ENCODE measurements around the gene APOBEC3G. TPM values are rescaled to one million over a fixed set of nuclear protein-coding genes. Genes with fewer than 3 reads are reported as not detected.
A peak's percentile ranks its signal among the peaks of the same experiment; 100 is the strongest.

The APOBEC3G gene
- total and polyA plus RNA-seq, 2 experiments from 2014 or later, result 1.3 to 4.6 TPM

- TF ChIP-seq CTCF (IDR thresholded peaks at IDR 0.05; ENCODE audit: poor library complexity) (no peak), EZH2 (IDR thresholded peaks at IDR 0.05; ENCODE audit: borderline replicate concordance) (no peak), EZH2phosphoT487 (IDR thresholded peaks at IDR 0.05; ENCODE audit: low read depth, severe bottlenecking, unreplicated experiment) (no peak)
- no peak for DNase-seq (ENCODE audit: low spot score)
- Histone ChIP-seq H3K9me3 (ENCODE audit: low read depth) (no peaks in the 10 kb centered on the region), H3K4me2 (no peak overlapping the region), H3K27ac (no peak overlapping the region), H3K9me2 (replicated peaks; ENCODE audit: insufficient read depth) (no peaks in the 10 kb centered on the region), H4K20me1 (ENCODE audit: insufficient read depth, poor library complexity, severe bottlenecking) (no peaks in the 10 kb centered on the region), H3K79me2 (no peaks in the 10 kb centered on the region), H3K4me3 (no peak overlapping the region), H3K27me3 (no peaks in the 10 kb centered on the region), H3K4me1 (ENCODE audit: insufficient read depth) (no peaks in the 10 kb centered on the region), H3K36me3 (replicated peaks; ENCODE audit: insufficient read depth, low read depth) (no peaks in the 10 kb centered on the region), H2AFZ (no peak overlapping the region)
- WGBS (ENCODE audit: low lambda C conversion rate, missing lambda C conversion rate), result 92% methylated on average over 4 of the region's 4 CpGs
Observed at GRCh38 chr22:39108487-39108886, 31.4 kb downstream of the APOBEC3G start.

GRCh38 chr22:39109361-39109760 is 32.3 kb downstream of the APOBEC3G start:
- H3K9me3 ChIP-seq (ENCODE audit: low read depth), result no peaks in the 10 kb centered on the region
- 91% methylated on average over 9 of the region's 9 CpGs for WGBS (ENCODE audit: low lambda C conversion rate, missing lambda C conversion rate)
- no peaks in the 10 kb centered on the region for H4K20me1 ChIP-seq (ENCODE audit: insufficient read depth, poor library complexity, severe bottlenecking)
- H3K4me2 ChIP-seq, result no peak overlapping the region
- H3K36me3 ChIP-seq (replicated peaks; ENCODE audit: insufficient read depth, low read depth), result no peaks in the 10 kb centered on the region
- no peak overlapping the region for H2AFZ ChIP-seq
- H3K79me2 ChIP-seq, result no peaks in the 10 kb centered on the region
- no peaks in the 10 kb centered on the region for H3K9me2 ChIP-seq (replicated peaks; ENCODE audit: insufficient read depth)
- H3K4me3 ChIP-seq, result no peak overlapping the region
- TF ChIP-seq EZH2 (IDR thresholded peaks at IDR 0.05; ENCODE audit: borderline replicate concordance), result no peak
- no peak for TF ChIP-seq EZH2phosphoT487 (IDR thresholded peaks at IDR 0.05; ENCODE audit: low read depth, severe bottlenecking, unreplicated experiment)
- no peak for TF ChIP-seq CTCF (IDR thresholded peaks at IDR 0.05; ENCODE audit: poor library complexity)
- H3K27ac ChIP-seq, result no peak overlapping the region
- no peak for DNase-seq (ENCODE audit: low spot score)
- H3K27me3 ChIP-seq, result no peaks in the 10 kb centered on the region
- peaks cover 4% of the 10 kb centered on the region for H3K4me1 ChIP-seq (ENCODE audit: insufficient read depth)

GRCh38 chr22:39110631-39111561 is 33.8 kb downstream of the APOBEC3G start:
- no peaks in the 10 kb centered on the region for H3K79me2 ChIP-seq
- DNase-seq (ENCODE audit: low spot score), result peak; percentile 60
- no peaks in the 10 kb centered on the region for H3K36me3 ChIP-seq (replicated peaks; ENCODE audit: insufficient read depth, low read depth)
- no peaks in the 10 kb centered on the region for H4K20me1 ChIP-seq (ENCODE audit: insufficient read depth, poor library complexity, severe bottlenecking)
- H3K4me2 ChIP-seq, result peak overlapping the region; percentile 50
- no peaks in the 10 kb centered on the region for H3K9me3 ChIP-seq (ENCODE audit: low read depth)
- peak overlapping the region; percentile 74 for H2AFZ ChIP-seq
- peak overlapping the region; percentile 62 for H3K27ac ChIP-seq
- no peaks in the 10 kb centered on the region for H3K9me2 ChIP-seq (replicated peaks; ENCODE audit: insufficient read depth)
- peaks cover 8% of the 10 kb centered on the region for H3K4me1 ChIP-seq (ENCODE audit: insufficient read depth)
- peaks cover 9% of the 10 kb centered on the region for H3K27me3 ChIP-seq
- H3K4me3 ChIP-seq, result no peak overlapping the region
- 38% methylated on average over 15 of the region's 15 CpGs for WGBS (ENCODE audit: low lambda C conversion rate, missing lambda C conversion rate)
- no peak for TF ChIP-seq EZH2 (IDR thresholded peaks at IDR 0.05; ENCODE audit: borderline replicate concordance)
- no peak for TF ChIP-seq CTCF (IDR thresholded peaks at IDR 0.05; ENCODE audit: poor library complexity)
- no peak for TF ChIP-seq EZH2phosphoT487 (IDR thresholded peaks at IDR 0.05; ENCODE audit: low read depth, severe bottlenecking, unreplicated experiment)
